Brain microvascular endothelial cell (primary cell): Measurements from ENCODE around the gene ADORA2A.

Experiments used
- DNase-seq: peaks from one replicate; pipeline ENCODE4 v3.0.0-alpha.2; 2020
- H3K27ac ChIP-seq: fragments of 250-450 bp; sonication (Bioruptor Pico); 2 replicates; pipeline ENCODE4 v1.5.1; 2020; ENCODE audit warnings: mild to moderate bottlenecking, moderate library complexity
- H3K27me3 ChIP-seq: fragments of 250-450 bp; sonication (Bioruptor Pico); replicated peaks from 2 replicates; pipeline ENCODE4 v1.5.1; 2020; ENCODE audit warnings: mild to moderate bottlenecking
- H3K36me3 ChIP-seq: fragments of 250-450 bp; sonication (Bioruptor Pico); replicated peaks from 2 replicates; pipeline ENCODE4 v1.5.1; 2020; ENCODE audit warnings: mild to moderate bottlenecking
- H3K4me3 ChIP-seq: 2 replicates; pipeline ENCODE4 v1.5.1; 2011; ENCODE audit warnings: low read depth, mild to moderate bottlenecking, control low read depth, low read length, moderate library complexity
- in situ Hi-C: cut with HindIII; loops from 2 replicates; pipeline ENCODE4 v1.10.0; 2017; ENCODE audit warnings: low sequenced_read_pairs, low pct_ligation_motif_present
- TF ChIP-seq, protein P1 (sequence below): IDR thresholded peaks from 2 replicates; pipeline ENCODE4 v1.5.1; 2011; ENCODE audit warnings: low read depth, mild to moderate bottlenecking, moderate library complexity, low read length, control low read depth, inconsistent platforms; ENCODE audit errors: missing control alignments

Gene ADORA2A

DNA sequence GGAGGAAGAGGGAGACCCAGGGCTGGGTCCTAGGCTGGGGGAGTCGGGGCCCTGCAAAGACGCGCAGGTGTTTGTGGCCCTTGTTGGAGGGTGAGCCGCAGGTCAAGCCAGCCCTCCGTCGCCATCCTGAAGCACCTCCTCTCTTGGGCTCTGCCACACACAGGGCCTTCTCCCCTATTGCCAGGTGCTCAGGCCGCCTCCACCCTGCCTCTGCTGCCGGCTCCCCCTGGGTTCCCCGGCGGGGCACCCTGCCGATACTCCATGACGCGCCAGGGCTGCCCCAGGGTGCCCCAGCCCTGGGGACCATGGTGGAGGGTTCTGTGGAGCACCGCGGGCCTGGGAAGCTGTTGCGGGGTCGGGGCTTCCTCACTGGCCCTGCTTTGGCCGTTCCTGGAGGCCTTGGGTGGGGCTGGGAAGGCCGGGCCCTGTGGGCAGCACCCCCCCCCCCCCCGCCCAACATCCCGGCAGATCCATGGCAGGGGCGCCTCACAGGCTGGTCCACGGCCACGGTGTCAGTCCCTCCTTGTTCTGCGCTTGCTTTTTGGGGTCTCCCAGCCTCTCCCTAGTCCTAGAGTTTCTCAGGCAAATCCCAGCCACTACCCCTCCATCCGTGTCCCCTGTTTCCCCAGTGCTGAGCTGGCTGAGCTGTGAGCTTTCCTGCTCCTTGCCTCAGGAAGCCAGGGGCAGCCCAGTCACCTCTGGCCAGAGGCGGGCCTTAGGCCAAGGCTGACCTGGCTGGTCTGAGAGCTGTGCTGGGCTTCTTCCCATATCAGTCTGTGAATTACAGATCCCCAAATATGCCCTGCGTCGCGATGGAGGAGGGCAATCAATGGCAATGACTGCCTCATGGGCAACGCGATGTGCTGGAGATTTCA, 2.3 kb upstream of the ADORA2A start:
- no peaks in the 10 kb centered on the region for H3K27me3 ChIP-seq
- no peak for DNase-seq
- no peak overlapping the region for H3K4me3 ChIP-seq
- TF ChIP-seq, protein P1, sequence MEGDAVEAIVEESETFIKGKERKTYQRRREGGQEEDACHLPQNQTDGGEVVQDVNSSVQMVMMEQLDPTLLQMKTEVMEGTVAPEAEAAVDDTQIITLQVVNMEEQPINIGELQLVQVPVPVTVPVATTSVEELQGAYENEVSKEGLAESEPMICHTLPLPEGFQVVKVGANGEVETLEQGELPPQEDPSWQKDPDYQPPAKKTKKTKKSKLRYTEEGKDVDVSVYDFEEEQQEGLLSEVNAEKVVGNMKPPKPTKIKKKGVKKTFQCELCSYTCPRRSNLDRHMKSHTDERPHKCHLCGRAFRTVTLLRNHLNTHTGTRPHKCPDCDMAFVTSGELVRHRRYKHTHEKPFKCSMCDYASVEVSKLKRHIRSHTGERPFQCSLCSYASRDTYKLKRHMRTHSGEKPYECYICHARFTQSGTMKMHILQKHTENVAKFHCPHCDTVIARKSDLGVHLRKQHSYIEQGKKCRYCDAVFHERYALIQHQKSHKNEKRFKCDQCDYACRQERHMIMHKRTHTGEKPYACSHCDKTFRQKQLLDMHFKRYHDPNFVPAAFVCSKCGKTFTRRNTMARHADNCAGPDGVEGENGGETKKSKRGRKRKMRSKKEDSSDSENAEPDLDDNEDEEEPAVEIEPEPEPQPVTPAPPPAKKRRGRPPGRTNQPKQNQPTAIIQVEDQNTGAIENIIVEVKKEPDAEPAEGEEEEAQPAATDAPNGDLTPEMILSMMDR: no peak
- in situ Hi-C loops: no loop called here
- H3K36me3 ChIP-seq: no peaks in the 10 kb centered on the region
- H3K27ac ChIP-seq: no peak overlapping the region

DNA sequence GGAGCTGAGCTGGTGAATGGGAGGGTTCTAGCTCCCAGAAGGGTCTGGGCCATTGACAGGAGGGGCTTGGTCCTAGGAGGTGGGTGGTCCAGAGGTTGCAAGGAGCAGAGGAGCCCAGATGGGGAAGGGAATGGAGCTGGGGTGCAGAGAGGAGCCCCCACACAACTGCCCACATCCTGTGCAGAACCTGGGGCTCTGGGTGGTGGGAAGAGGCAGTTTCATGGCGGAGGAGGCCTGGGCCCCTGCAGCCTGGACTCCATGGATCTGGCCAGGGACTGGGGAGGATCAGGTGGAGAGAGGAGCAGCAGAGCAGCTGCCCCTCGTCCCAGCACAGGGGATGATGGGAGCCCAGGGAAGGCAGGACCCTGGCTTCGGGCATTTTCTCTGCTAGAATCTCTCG, 963 bp upstream of the ADORA2A start:
- TF ChIP-seq, protein P1: no peak
- in situ Hi-C loops: no loop called here
- H3K27ac ChIP-seq: no peak overlapping the region
- no peaks in the 10 kb centered on the region for H3K27me3 ChIP-seq
- no peak for DNase-seq
- no peak overlapping the region for H3K4me3 ChIP-seq
- H3K36me3 ChIP-seq: no peaks in the 10 kb centered on the region

DNA sequence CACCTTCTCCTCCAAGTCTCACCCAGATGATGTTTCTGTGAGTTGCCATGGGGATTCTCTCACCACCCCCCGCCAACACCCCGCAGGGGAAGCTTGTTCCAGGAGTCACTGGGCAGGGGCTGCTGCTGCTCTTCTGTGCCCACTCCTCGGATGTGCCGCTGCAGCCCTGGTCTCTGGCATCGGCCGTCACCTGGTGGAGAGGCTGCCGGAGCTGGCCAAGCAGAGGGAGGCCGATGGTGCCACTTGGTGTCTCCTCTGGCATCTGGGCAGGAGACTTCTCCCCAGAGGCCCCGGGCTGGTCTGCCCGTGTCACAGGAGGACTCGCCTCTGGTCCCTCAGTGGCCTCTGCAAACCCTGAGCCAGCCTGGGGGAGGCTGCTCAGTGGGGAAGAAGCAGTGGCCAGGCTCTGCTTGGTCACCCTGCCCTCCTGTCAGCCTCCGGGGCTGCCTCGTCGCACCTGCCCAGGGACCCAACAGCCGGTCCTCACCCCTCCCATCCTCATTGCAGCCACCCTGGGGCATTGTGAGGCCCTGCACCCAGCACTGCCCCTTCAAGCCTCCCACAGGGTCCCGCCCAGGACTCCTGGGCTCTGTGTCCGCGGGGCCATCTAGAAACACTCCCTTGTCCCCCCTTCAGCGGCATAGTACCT, 424 bp upstream of the ADORA2A start:
- no peaks in the 10 kb centered on the region for H3K27me3 ChIP-seq
- DNase-seq: no peak
- no peak overlapping the region for H3K27ac ChIP-seq
- H3K4me3 ChIP-seq: no peak overlapping the region
- no peaks in the 10 kb centered on the region for H3K36me3 ChIP-seq
- in situ Hi-C loops: no loop called here
- TF ChIP-seq, protein P1: no peak

DNA sequence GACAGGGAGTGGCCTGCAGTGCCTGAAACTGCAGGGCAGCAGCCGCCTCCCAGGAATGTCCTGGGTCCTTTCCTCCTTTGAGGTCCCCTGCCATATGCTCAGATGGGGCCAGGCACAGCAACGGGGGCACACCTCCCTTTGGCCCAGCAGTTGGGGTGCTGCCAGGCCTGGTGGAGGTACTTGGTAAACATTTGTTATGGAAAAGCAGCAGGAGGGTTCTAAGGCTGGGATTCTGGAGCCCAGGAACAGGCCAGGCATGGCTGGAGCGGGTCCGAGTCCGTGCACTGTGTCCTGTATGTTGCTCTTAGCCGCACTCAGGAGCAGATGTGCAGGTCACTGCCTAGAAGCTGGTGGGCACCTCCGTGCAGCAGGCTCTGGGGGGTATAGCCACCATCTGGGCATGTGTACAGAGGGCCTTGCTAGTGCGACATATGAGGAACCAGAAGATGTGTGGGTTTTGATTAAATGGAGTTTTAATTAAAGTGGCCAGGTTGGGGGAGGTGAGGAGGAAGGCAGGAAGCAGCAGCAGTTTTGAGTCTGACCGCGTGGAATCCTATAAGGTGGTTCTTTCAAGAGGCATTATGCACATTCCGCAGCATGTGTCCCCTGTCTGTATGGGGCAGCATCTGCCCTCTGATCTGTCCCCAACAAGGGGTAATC, 1.5 kb downstream of the ADORA2A start:
- Histone ChIP-seq H3K36me3 (no peaks in the 10 kb centered on the region), H3K27ac (no peak overlapping the region), H3K27me3 (no peaks in the 10 kb centered on the region), H3K4me3 (no peak overlapping the region)
- in situ Hi-C loops: no loop called here
- no peak for DNase-seq
- TF ChIP-seq, protein P1: no peak

DNA sequence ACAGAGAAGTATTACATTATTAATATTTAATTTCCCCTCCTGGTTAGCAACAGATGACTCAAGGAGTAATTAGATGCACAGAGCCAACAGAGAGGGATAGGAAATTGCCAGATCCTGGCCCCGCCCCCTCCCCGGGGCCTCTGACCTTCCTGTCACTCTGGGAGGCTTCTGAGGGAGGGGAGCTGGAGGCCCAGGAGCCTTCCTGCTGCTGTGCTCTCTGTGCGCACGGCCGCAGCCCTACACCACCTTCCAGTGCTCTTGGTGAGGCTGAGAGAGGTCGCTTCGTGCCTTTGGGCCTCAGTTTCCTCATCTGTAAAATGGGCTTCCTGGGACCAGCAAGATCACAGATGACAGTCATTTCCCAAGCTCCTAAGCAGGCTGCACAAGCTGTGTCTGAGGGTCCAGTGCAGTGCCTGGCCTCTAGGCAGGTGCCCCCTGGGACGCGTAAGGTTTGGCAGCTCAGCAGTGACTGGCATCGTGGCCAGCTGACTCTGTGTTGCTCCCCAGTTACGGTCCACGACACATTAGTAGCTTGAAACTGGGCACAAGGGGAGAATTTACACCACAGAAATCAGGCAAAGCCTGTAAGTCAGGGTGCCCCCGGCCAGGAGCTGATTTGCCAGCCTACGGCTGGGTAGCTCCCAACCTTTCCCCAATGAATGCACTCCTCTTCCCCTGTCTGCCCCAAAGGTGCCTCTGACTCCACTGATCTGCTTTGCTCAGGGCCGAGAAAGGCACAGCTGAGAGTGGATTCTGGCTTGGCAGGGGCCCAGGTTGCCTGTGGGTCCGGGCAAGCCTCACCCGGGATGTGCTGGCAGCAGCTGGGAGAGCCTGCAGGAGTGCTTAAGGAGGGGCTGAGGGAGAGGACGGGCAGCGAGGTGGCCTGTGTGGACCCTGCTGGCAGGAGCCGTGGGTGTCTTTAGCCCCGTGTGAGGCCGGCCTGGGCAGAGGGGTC, 2.3 kb downstream of the ADORA2A start:
- in situ Hi-C loops: no loop called here
- DNase-seq: no peak
- TF ChIP-seq, protein P1: no peak
- Histone ChIP-seq H3K27ac (no peak overlapping the region), H3K27me3 (no peaks in the 10 kb centered on the region), H3K4me3 (no peak overlapping the region), H3K36me3 (no peaks in the 10 kb centered on the region)
